ENCODE data around the gene ADRA2C. TPM values are rescaled to one million over a fixed set of nuclear protein-coding genes. Genes with fewer than 3 reads are reported as not detected.
A peak's percentile ranks its signal among the peaks of the same experiment; 100 is the strongest.

ADRA2C gene
- total RNA-seq, 1 experiment from 2014 or later: 8.6 TPM

GRCh38 chr4:3725936-3726870 is 40.0 kb upstream of the ADRA2C start:
- Histone ChIP-seq H2BK15ac (ENCODE audit: low read depth, low read length) (no peak overlapping the region), H3K14ac (ENCODE audit: insufficient read depth, low read length) (no peak overlapping the region), H3T11ph (ENCODE audit: low read length) (no peak overlapping the region), H2BK5ac (ENCODE audit: insufficient read length, low read length) (no peak overlapping the region), H2AK5ac (ENCODE audit: insufficient read length, low read length) (no peak overlapping the region), H3K23ac (ENCODE audit: insufficient read length, low read depth, low read length) (no peak overlapping the region), H3K79me1 (ENCODE audit: insufficient read depth, low read depth, low read length, poor library complexity, severe bottlenecking) (no peaks in the 10 kb centered on the region), H3K27me3 (ENCODE audit: insufficient read depth, low read length) (peaks cover 11% of the 10 kb centered on the region; the same call in 1 of the 2 replicates), H3K79me2 (ENCODE audit: insufficient read depth, low read length) (no peaks in the 10 kb centered on the region), H2BK120ac (ENCODE audit: low read depth, low read length, poor library complexity, severe bottlenecking) (no peak overlapping the region), H3K9ac (ENCODE audit: extremely low read depth, insufficient read length, low read length) (no peak overlapping the region), H2BK20ac (ENCODE audit: low read depth, low read length, poor library complexity, severe bottlenecking) (no peak overlapping the region), H3K4me2 (ENCODE audit: insufficient read depth, insufficient read length, low read length) (peak overlapping the region; percentile 35), H3K4ac (ENCODE audit: low read depth, low read length) (no peak overlapping the region), H4K5ac (ENCODE audit: insufficient read length, low read depth, low read length) (no peak overlapping the region), H2BK12ac (ENCODE audit: insufficient read length, low read depth, low read length) (no peak overlapping the region), H2AFZ (ENCODE audit: low read length) (no peak overlapping the region), H3K23me2 (ENCODE audit: insufficient read length, low read depth, low read length, poor library complexity, severe bottlenecking) (no peaks in the 10 kb centered on the region), H3K27ac (ENCODE audit: insufficient read length, low read depth, low read length) (no peak overlapping the region), H3K9me3 (ENCODE audit: control insufficient read depth, low read depth, low read length) (no peaks in the 10 kb centered on the region), H3K4me1 (ENCODE audit: insufficient read depth, low read length) (no peaks in the 10 kb centered on the region; the same call in 1 of the 2 replicates), H3K18ac (ENCODE audit: insufficient read length, low read depth, low read length) (no peak overlapping the region), H4K20me1 (ENCODE audit: control insufficient read depth, insufficient read depth, insufficient read length) (no peaks in the 10 kb centered on the region), H4K91ac (ENCODE audit: insufficient read length, low read depth, low read length) (no peak overlapping the region), H3K56ac (ENCODE audit: insufficient read length, low read depth, low read length) (no peak overlapping the region), H4K8ac (replicated peaks; ENCODE audit: insufficient read length, low read depth, low read length) (no peak overlapping the region)
- Mint-ChIP-seq H3K4me3 (no peak overlapping the region; a peak in 1 of 5 replicates), H3K9me3 (no peaks in the 10 kb centered on the region; a peak in 1 of 5 replicates), H3K4me1 (peaks cover 18 to 46% of the 10 kb centered on the region in 2 experiments), H3K36me3 (ENCODE audit: insufficient read depth in 1 of 3, low read depth in 3 of 3) (no peaks in the 10 kb centered on the region), H3K27ac (peak overlapping the region in 1 of 3 experiments; percentile 93; a peak in 1 of 7 replicates), H3K27me3 (ENCODE audit: low read depth) (peaks cover 64% of the 10 kb centered on the region)
- 100% methylated on average over 1 of the region's 10 CpGs for WGBS (ENCODE audit: extremely low coverage, insufficient read length, low lambda C conversion rate)
- DNase-seq: no peak
- TF ChIP-seq, protein P1, sequence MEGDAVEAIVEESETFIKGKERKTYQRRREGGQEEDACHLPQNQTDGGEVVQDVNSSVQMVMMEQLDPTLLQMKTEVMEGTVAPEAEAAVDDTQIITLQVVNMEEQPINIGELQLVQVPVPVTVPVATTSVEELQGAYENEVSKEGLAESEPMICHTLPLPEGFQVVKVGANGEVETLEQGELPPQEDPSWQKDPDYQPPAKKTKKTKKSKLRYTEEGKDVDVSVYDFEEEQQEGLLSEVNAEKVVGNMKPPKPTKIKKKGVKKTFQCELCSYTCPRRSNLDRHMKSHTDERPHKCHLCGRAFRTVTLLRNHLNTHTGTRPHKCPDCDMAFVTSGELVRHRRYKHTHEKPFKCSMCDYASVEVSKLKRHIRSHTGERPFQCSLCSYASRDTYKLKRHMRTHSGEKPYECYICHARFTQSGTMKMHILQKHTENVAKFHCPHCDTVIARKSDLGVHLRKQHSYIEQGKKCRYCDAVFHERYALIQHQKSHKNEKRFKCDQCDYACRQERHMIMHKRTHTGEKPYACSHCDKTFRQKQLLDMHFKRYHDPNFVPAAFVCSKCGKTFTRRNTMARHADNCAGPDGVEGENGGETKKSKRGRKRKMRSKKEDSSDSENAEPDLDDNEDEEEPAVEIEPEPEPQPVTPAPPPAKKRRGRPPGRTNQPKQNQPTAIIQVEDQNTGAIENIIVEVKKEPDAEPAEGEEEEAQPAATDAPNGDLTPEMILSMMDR (conservative IDR thresholded peaks at IDR 0.05): no peak

Measured in H9 (cell line).